Measurements from ENCODE around the gene UMOD. TPM values are rescaled to one million over a fixed set of nuclear protein-coding genes. Genes with fewer than 3 reads are reported as not detected.

UMOD gene
- total and polyA plus RNA-seq, 9 of the 15 experiments (the other 6 are each of a cell fraction or from before 2014, with no cell fraction given): not detected

- no peak overlapping the region for H3K27ac ChIP-seq (ENCODE audit: extremely low read depth, low read depth, low read length)
- 0% methylated on average over 5 of the region's 5 CpGs for WGBS (ENCODE audit: insufficient coverage, low coverage, missing lambda C conversion rate)
- in situ Hi-C loops (cut with MboI): no loop called here
- TF ChIP-seq MED1 (CRISPR knock-in tag; IDR thresholded peaks at IDR 0.05; ENCODE audit: borderline replicate concordance) (no peak), RERE (CRISPR knock-in tag; IDR thresholded peaks at IDR 0.05; ENCODE audit: borderline replicate concordance) (no peak), IRF2 (CRISPR knock-in tag; IDR thresholded peaks at IDR 0.05) (no peak), IRF1 (CRISPR knock-in tag; IDR thresholded peaks at IDR 0.05; ENCODE audit: borderline replicate concordance) (no peak), RB1 (IDR thresholded peaks at IDR 0.05; ENCODE audit: low read depth) (no peak), ADNP (tag; IDR thresholded peaks at IDR 0.05) (no peak), MIER1 (IDR thresholded peaks at IDR 0.05; ENCODE audit: low read depth) (no peak), RFX7 (CRISPR knock-in tag; IDR thresholded peaks at IDR 0.05) (no peak), NR3C1 (CRISPR knock-in tag; IDR thresholded peaks at IDR 0.05) (no peak), ZNF507 (tag; conservative IDR thresholded peaks at IDR 0.05) (no peak), NFATC3 (IDR thresholded peaks at IDR 0.05) (no peak), KDM5B (IDR thresholded peaks at IDR 0.05; ENCODE audit: insufficient replicate concordance, low read depth, low read length) (no peak), HNRNPUL1 (IDR thresholded peaks at IDR 0.05; ENCODE audit: low read length) (no peak), PURB (CRISPR knock-in tag; IDR thresholded peaks at IDR 0.05; ENCODE audit: low read depth) (no peak)
- TF ChIP-seq, protein P1, sequence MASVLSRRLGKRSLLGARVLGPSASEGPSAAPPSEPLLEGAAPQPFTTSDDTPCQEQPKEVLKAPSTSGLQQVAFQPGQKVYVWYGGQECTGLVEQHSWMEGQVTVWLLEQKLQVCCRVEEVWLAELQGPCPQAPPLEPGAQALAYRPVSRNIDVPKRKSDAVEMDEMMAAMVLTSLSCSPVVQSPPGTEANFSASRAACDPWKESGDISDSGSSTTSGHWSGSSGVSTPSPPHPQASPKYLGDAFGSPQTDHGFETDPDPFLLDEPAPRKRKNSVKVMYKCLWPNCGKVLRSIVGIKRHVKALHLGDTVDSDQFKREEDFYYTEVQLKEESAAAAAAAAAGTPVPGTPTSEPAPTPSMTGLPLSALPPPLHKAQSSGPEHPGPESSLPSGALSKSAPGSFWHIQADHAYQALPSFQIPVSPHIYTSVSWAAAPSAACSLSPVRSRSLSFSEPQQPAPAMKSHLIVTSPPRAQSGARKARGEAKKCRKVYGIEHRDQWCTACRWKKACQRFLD (CRISPR knock-in tag; IDR thresholded peaks at IDR 0.05): no peak
These were observed 7.9 kb downstream of the UMOD start for GRCh38 chr16:20344611-20345010.

More at GRCh38 chr16:20344611-20345010, 7.9 kb downstream of the UMOD start:
- POLR2A ChIA-PET: no interaction called here
- H3K4me2 ChIP-seq (ENCODE audit: insufficient read depth, low read length): no peak overlapping the region
- no peak overlapping the region for H3K9ac ChIP-seq (ENCODE audit: insufficient read depth in 1 of 2, low read depth in 2 of 2, low read length in 2 of 2)
- DNase-seq (ENCODE audit: extremely low read depth in 1 of 4, low spot score in 3 of 4) (no peak), FAIRE-seq (no peak), ATAC-seq (no peak)
- no peak overlapping the region for H2AFZ ChIP-seq (ENCODE audit: low read depth, low read length)
- H3K4me3 ChIP-seq: no peak overlapping the region
- H3K9me3 ChIP-seq (replicated peaks; ENCODE audit: control insufficient read depth, insufficient read depth, low read depth, low read length): no peaks in the 10 kb centered on the region
- CTCF ChIA-PET (ENCODE audit: low intra/inter-chr PET ratio): no interaction called here
- peaks cover 0 to 24% of the 10 kb centered on the region in 2 experiments; a peak in 3 of 5 replicates for H3K27me3 ChIP-seq (ENCODE audit: control insufficient read depth in 2 of 2, insufficient read depth in 2 of 2, low read length in 2 of 2)
- BruUV-seq (replicated peaks): no TSS peak
- H3K79me2 ChIP-seq (ENCODE audit: control insufficient read depth, insufficient read depth, low read length): no peaks in the 10 kb centered on the region
- intact Hi-C loops (cut with micrococcal nuclease): no loop called here
- H4K20me1 ChIP-seq (replicated peaks; ENCODE audit: control insufficient read depth, insufficient read depth, low read length): 0 out of 2 replicates have a peak, but pooled peaks cover 6% of the 10 kb centered on the region
- H3K9me1 ChIP-seq (ENCODE audit: control insufficient read depth, insufficient read depth, low read length): no peaks in the 10 kb centered on the region
- no peaks in the 10 kb centered on the region for H3K36me3 ChIP-seq (ENCODE audit: control insufficient read depth, insufficient read depth, low read length)
- H3K4me1 ChIP-seq (replicated peaks in 1 of 2; ENCODE audit: control insufficient read depth in 2 of 2, insufficient read depth in 2 of 2, low read length in 2 of 2): peaks cover 0 to 8% of the 10 kb centered on the region in 2 experiments; a peak in 1 of 5 replicates
